B cell (primary cell): ENCODE results near the gene UBE2F. TPM values are rescaled to one million over a fixed set of nuclear protein-coding genes. Genes with fewer than 3 reads are reported as not detected.

Source experiments
- ATAC-seq: fragments of 200-7000 bp; cut with Tn5 transposase; one replicate; pipeline ENCODE4 v1.10.0; 2021; ENCODE audit warnings: low read depth, mild to moderate bottlenecking, moderate number of reproducible peaks, moderate library complexity
- CTCF ChIA-PET: fragments of 350-600 bp; sonication (Branson Sonifier 250); formaldehyde crosslinking; loops from one replicate; lab custom pipeline; 2021; ENCODE audit warnings: antibody characterized with exemption, inconsistent platforms; lab: Charles Lee
- POLR2A ChIA-PET: fragments of 350-600 bp; sonication (Branson Sonifier 250); formaldehyde crosslinking; loops from one replicate; lab custom pipeline; 2021; ENCODE audit warnings: antibody characterized with exemption; lab: Charles Lee
- DNase-seq: peaks from one replicate; pipeline ENCODE4 v3.0.0; 2013
- H2AFZ ChIP-seq: 2 replicates; pipeline ENCODE4 v1.6.1; 2012; ENCODE audit warnings: mild to moderate bottlenecking, low read depth, low read length; ENCODE audit not compliant: insufficient read depth, poor library complexity, severe bottlenecking
- H3K27ac ChIP-seq, 2 donors: 1 replicate in 1 of 2; 2 replicates in 1 of 2; pipeline ENCODE4 v1.5.1; 2012 to 2013; ENCODE audit warnings: low read length in 2 of 2, mild to moderate bottlenecking in 2 of 2, moderate library complexity in 1 of 2
- H3K27me3 ChIP-seq, 4 experiments: fragments of 200-600 bp in 1 of 4; sonication (generic) in 1 of 4; replicated peaks in 1 of 4; 1 replicate in 2 of 4; 2 replicates in 2 of 4; pipeline versions ENCODE4 v1.6.1 to v1.7.0; 2013 to 2016; ENCODE audit warnings: low read length in 3 of 4, mild to moderate bottlenecking in 2 of 4, mixed read lengths in 1 of 4, moderate library complexity in 1 of 4; ENCODE audit not compliant: insufficient read depth in 4 of 4, control insufficient read depth in 3 of 4; ENCODE audit errors: control extremely low read depth in 1 of 4
- H3K36me3 ChIP-seq, 2 experiments: replicated peaks in 1 of 2; 1 replicate in 1 of 2; 2 replicates in 1 of 2; pipeline versions ENCODE4 v1.6.1 to v1.7.1; 2013; ENCODE audit warnings: low read length in 1 of 2; ENCODE audit not compliant: insufficient read depth in 2 of 2, control insufficient read depth in 1 of 2; ENCODE audit errors: control extremely low read depth in 1 of 2, extremely low read depth in 1 of 2
- H3K4me1 ChIP-seq, 2 donors: fragments of 200-600 bp in 1 of 2; sonication (generic) in 1 of 2; 1 replicate in 1 of 2; 2 replicates in 1 of 2; pipeline versions ENCODE4 v1.5.1 to v1.6.1; 2013 to 2017; ENCODE audit warnings: low read length in 2 of 2; ENCODE audit not compliant: control insufficient read depth in 2 of 2, insufficient read depth in 2 of 2
- H3K4me2 ChIP-seq: replicated peaks from 2 replicates; pipeline ENCODE3; 2012; ENCODE audit warnings: mild to moderate bottlenecking, low read depth, low read length; ENCODE audit not compliant: poor library complexity, severe bottlenecking
- H3K4me3 ChIP-seq, 5 experiments: fragments of 200-600 bp in 1 of 5; sonication (generic) in 1 of 5; 1 replicate in 3 of 5; 2 replicates in 2 of 5; pipeline versions ENCODE4 v1.5.1 to v1.7.0; 2011 to 2016; ENCODE audit warnings: low read length in 4 of 5, mild to moderate bottlenecking in 4 of 5, low read depth in 2 of 5, control low read depth in 1 of 5, moderate library complexity in 1 of 5; ENCODE audit not compliant: insufficient read depth in 1 of 5; ENCODE audit errors: control extremely low read depth in 1 of 5, extremely low read depth in 1 of 5
- H3K79me2 ChIP-seq: fragments of 200-600 bp; sonication (generic); one replicate; pipeline ENCODE4 v1.6.0; 2016; ENCODE audit warnings: low read length; ENCODE audit not compliant: control insufficient read depth, insufficient read depth
- H3K9ac ChIP-seq: fragments of 200-600 bp; sonication (generic); 2 replicates; pipeline ENCODE4 v1.6.1; 2017; ENCODE audit warnings: mild to moderate bottlenecking, low read length, moderate library complexity
- H3K9me3 ChIP-seq, 3 donors: one replicate each; pipeline versions ENCODE4 v1.6.1 to v1.7.1; 2013; ENCODE audit warnings: low read length in 2 of 3; ENCODE audit not compliant: control insufficient read depth in 2 of 3, insufficient read depth in 1 of 3; ENCODE audit errors: control extremely low read depth in 1 of 3
- H4K20me1 ChIP-seq: 2 replicates; pipeline ENCODE4 v1.6.0; 2012; ENCODE audit warnings: mild to moderate bottlenecking, low read length; ENCODE audit not compliant: insufficient read depth, control insufficient read depth, poor library complexity, severe bottlenecking
- H3K27ac Mint-ChIP-seq: one replicate; pipeline ENCODE4 v1.8.0; 2021; ENCODE audit warnings: mixed read lengths
- H3K27me3 Mint-ChIP-seq: one replicate; pipeline ENCODE4 v1.8.0; 2021; ENCODE audit warnings: mixed read lengths
- H3K4me1 Mint-ChIP-seq: one replicate; pipeline ENCODE4 v1.8.0; 2021; ENCODE audit warnings: mixed read lengths
- H3K4me3 Mint-ChIP-seq: one replicate; pipeline ENCODE4 v1.8.0; 2021; ENCODE audit warnings: mixed read lengths
- H3K9me3 Mint-ChIP-seq: one replicate; pipeline ENCODE4 v1.8.0; 2022; ENCODE audit warnings: mixed read lengths; ENCODE audit not compliant: insufficient read depth
- CTCF ChIP-seq: fragments of 200-600 bp; IDR thresholded peaks from one replicate; pipeline ENCODE4 v1.8.0; 2022; ENCODE audit warnings: antibody characterized with exemption, mild to moderate bottlenecking
- EZH2 ChIP-seq: IDR thresholded peaks from 2 replicates; pipeline ENCODE4 v1.6.1; 2012; ENCODE audit warnings: borderline replicate concordance, low read depth, mild to moderate bottlenecking, moderate library complexity, low read length; ENCODE audit not compliant: insufficient read depth, poor library complexity, severe bottlenecking
- WGBS: methylation state at CpG from one replicate; pipeline ENCODE4 v1.1.5; 2013; ENCODE audit warnings: missing lambda C conversion rate; ENCODE audit not compliant: insufficient coverage; 5-methylcytosine and 5-hydroxymethylcytosine counted together
- intact Hi-C: fragments of 100-400 bp; cut with micrococcal nuclease; formaldehyde crosslinking; loops from one replicate; pipeline ENCODE4 v1.10.0; 2022
- polyA plus RNA-seq: library from polyadenylated mRNA; depleted of rRNA; stranded (reverse); fragments of >200 nt; gene quantifications from 2 replicates; pipeline ENCODE4 v1.2.3, GENCODE V29; 2012
- total RNA-seq, 2 donors: library from RNA; stranded (reverse); fragments of 120-200 nt in 1 of 2; gene quantifications; 1 replicate in 1 of 2; 2 replicates in 1 of 2; pipeline versions ENCODE4 v1.2.3 to v1.2.4, GENCODE V29; 2013 to 2022

UBE2F gene
- total and polyA plus RNA-seq, 2 donors (not counting 1 experiment from before 2014, with no cell fraction given) = 22.5 to 57.6 TPM

DNA sequence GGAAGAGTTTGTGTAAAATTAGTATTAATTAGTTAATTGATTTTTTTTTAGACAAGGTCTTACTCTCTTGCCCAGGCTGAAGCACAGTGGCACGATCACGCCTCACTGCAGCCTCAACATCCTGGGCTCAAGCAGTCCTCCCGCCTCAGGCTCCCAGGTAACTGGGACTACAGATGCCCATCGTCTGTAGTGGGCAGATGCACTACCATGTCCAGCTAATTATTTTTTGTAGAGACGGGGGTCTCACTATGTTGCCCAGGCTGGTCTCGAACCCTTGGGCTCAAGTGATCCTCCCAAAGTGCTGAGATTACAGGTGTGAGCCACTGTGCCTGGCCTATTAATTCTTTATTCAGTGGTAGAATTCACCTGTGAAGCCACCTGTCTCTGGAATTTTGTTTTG lies 41.1 kb downstream of the UBE2F start:
- Histone ChIP-seq H3K9ac (no peak overlapping the region), H3K27me3 (no peaks in the 10 kb centered on the region), H3K9me3 (no peaks in the 10 kb centered on the region), H4K20me1 (peaks cover 11% of the 10 kb centered on the region), H3K4me2 (no peak overlapping the region), H3K79me2 (peaks cover 34% of the 10 kb centered on the region), H2AFZ (no peak overlapping the region), H3K4me1 (no peaks in the 10 kb centered on the region), H3K4me3 (no peak overlapping the region), H3K27ac (no peak overlapping the region), H3K36me3 (peaks cover 0 to 11% of the 10 kb centered on the region in 2 experiments)
- Mint-ChIP-seq H3K4me1 (peaks cover 5% of the 10 kb centered on the region), H3K9me3 (no peaks in the 10 kb centered on the region), H3K4me3 (no peak overlapping the region), H3K27ac (no peak overlapping the region), H3K27me3 (no peaks in the 10 kb centered on the region)
- DNase-seq (no peak), ATAC-seq (no peak)
- WGBS = 80% methylated on average over 6 of the region's 6 CpGs
- intact Hi-C loops = no loop called here
- TF ChIP-seq CTCF = no peak
- POLR2A ChIA-PET = no interaction called here
- CTCF ChIA-PET = no interaction called here

DNA sequence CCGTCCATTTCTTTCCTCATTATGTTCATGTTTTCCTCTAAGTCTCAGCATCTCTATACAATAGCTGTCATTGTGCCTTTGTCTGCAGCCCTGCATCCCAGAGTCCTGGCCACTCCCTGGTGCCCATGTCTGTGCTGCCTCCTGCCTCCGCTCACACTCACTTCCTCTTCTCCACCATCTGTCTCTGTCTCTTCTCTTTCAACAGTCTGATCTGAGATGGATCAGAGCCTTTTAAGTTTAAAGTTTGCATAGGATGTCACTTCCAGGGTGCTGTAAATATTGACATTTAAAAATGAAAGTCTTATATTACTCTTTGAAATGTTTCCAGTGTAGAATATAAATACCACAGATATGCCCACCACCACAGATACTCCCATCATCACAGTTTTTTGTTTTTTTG lies 42.7 kb downstream of the UBE2F start:
- peaks cover 42% of the 10 kb centered on the region for H3K79me2 ChIP-seq
- Mint-ChIP-seq H3K9me3 (no peaks in the 10 kb centered on the region), H3K4me3 (no peak overlapping the region), H3K4me1 (peaks cover 1% of the 10 kb centered on the region), H3K27ac (no peak overlapping the region), H3K27me3 (no peaks in the 10 kb centered on the region)
- ChIA-PET CTCF (no interaction called here), POLR2A (no interaction called here)
- no peak for ATAC-seq
- H3K27ac ChIP-seq = no peak overlapping the region
- no peak overlapping the region for H2AFZ ChIP-seq
- H3K4me1 ChIP-seq = no peaks in the 10 kb centered on the region
- no peak for TF ChIP-seq EZH2
- no peak for TF ChIP-seq CTCF
- intact Hi-C loops = no loop called here
- peaks cover 0 to 23% of the 10 kb centered on the region in 2 experiments for H3K36me3 ChIP-seq
- H3K4me2 ChIP-seq = no peak overlapping the region
- no peak overlapping the region for H3K4me3 ChIP-seq
- WGBS = 91% methylated on average over 1 of the region's 2 CpGs
- H3K9me3 ChIP-seq = no peaks in the 10 kb centered on the region
- H3K9ac ChIP-seq = no peak overlapping the region
- no peak for DNase-seq
- no peaks in the 10 kb centered on the region for H3K27me3 ChIP-seq
- peaks cover 11% of the 10 kb centered on the region for H4K20me1 ChIP-seq
